Lung microvascular endothelial cell (primary cell): ENCODE data around the gene CEACAM21. TPM values are rescaled to one million over a fixed set of nuclear protein-coding genes. Genes with fewer than 3 reads are reported as not detected.
"Not testable (repeated sequence)": the region's sequence is repeated elsewhere in the genome, so short reads cannot be mapped to it uniquely, and the experiment has no call there.

Experiments
- DNase-seq, 2 donors: peaks; one replicate each; pipeline versions ENCODE4 v3.0.0 to v3.0.0-alpha.2; 2010; ENCODE audit warnings: low read depth in 2 of 2
- total RNA-seq: library from RNA; depleted of rRNA; stranded (reverse); fragments of >200 nt; gene quantifications from 2 replicates; pipeline ENCODE4 v1.2.1, GENCODE V29; 2014

Gene CEACAM21
- total RNA-seq, 1 donor from 2014 or later = 10.7 TPM

GRCh38 chr19:41548954-41549688, 26.8 kb upstream of the CEACAM21 start:
- peak; percentile 48 to 88 for DNase-seq

GRCh38 chr19:41549884-41550283, 26.1 kb upstream of the CEACAM21 start:
- no peak for DNase-seq

- DNase-seq = no peak
Observed at GRCh38 chr19:41551212-41551610, 24.8 kb upstream of the CEACAM21 start.

GRCh38 chr19:41551711-41552110, 24.3 kb upstream of the CEACAM21 start:
- DNase-seq = no peak

GRCh38 chr19:41552558-41552957, 23.4 kb upstream of the CEACAM21 start:
- DNase-seq = peak in 1 of 2 donors; percentile 52

- DNase-seq = no peak
Observed at GRCh38 chr19:41553804-41554203, 22.2 kb upstream of the CEACAM21 start.

- peak in 1 of 2 donors; percentile 84 for DNase-seq
Observed at GRCh38 chr19:41554907-41555306, 21.1 kb upstream of the CEACAM21 start.

- DNase-seq = no peak
Observed at GRCh38 chr19:41555748-41556147, 20.2 kb upstream of the CEACAM21 start.

GRCh38 chr19:41563854-41564514, 12.0 kb upstream of the CEACAM21 start:
- no peak for DNase-seq

- peak; percentile 50 to 60 for DNase-seq
Observed at GRCh38 chr19:41564515-41565378, 11.2 kb upstream of the CEACAM21 start.

- DNase-seq = no peak
Observed at GRCh38 chr19:41565379-41565720, 10.6 kb upstream of the CEACAM21 start.

- no peak for DNase-seq
Observed at GRCh38 chr19:41566001-41566400, 10.0 kb upstream of the CEACAM21 start.

GRCh38 chr19:41569481-41570150, 6.3 kb upstream of the CEACAM21 start:
- DNase-seq = peak in 1 of 2 donors; percentile 35

GRCh38 chr19:41570179-41570578, 5.8 kb upstream of the CEACAM21 start:
- no peak for DNase-seq

- peak; percentile 80 to 83 for DNase-seq
Observed at GRCh38 chr19:41570639-41571112, 5.3 kb upstream of the CEACAM21 start.

GRCh38 chr19:41577144-41577830, 1.3 kb downstream of the CEACAM21 start:
- DNase-seq = no peak

- DNase-seq = no peak
Observed at GRCh38 chr19:41577833-41578232, 1.9 kb downstream of the CEACAM21 start.

GRCh38 chr19:41578886-41579285, 2.9 kb downstream of the CEACAM21 start:
- DNase-seq = no peak

- DNase-seq = not testable (repeated sequence)
Observed at GRCh38 chr19:41581068-41581467, 5.1 kb downstream of the CEACAM21 start.

- not testable (repeated sequence) for DNase-seq
Observed at GRCh38 chr19:41582577-41583182, 6.7 kb downstream of the CEACAM21 start.
